ENCODE results near the gene MAGI2.

DNA sequence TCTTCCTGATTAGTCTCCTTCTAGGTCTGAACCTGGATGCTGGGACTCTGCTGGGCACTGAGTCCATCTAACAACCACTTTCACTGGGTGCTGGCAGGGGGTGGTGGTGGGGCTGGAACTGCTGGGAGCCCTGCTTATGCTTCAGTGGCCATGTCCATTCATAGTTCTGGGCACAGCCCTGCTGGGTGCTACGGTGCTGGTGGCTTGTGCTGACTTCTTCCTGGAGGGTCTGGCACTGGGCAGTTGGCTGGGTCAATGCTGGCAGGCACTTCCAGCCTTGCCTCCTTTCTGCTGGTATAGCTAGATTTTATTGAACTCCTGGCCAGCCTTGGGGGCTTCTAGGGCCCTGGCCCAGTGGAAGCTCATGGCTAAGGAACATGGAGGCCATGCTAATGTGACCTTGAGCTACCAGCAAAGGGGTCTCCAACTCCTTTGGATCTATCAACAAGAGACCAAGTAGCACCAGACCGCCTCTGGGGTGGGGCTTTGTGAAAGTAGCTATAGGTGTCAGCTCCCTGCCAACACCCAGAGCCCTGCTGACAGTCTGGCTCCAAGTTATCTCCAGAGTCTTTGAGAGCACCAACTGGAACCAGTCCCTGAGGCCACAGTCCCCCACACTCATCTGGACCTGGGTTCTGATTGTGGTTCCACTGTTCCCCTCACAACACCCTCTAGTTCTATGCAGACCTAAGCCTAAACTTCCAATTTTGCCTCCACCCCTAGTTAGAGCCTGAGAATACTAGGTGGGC lies 99.6 kb downstream of the MAGI2 start:
- TF ChIP-seq POLR2A (IDR thresholded peaks at IDR 0.05; ENCODE audit: insufficient read depth in 1 of 2, low read depth in 2 of 2, low read length in 2 of 2): no peak
- TF ChIP-seq, protein P1, sequence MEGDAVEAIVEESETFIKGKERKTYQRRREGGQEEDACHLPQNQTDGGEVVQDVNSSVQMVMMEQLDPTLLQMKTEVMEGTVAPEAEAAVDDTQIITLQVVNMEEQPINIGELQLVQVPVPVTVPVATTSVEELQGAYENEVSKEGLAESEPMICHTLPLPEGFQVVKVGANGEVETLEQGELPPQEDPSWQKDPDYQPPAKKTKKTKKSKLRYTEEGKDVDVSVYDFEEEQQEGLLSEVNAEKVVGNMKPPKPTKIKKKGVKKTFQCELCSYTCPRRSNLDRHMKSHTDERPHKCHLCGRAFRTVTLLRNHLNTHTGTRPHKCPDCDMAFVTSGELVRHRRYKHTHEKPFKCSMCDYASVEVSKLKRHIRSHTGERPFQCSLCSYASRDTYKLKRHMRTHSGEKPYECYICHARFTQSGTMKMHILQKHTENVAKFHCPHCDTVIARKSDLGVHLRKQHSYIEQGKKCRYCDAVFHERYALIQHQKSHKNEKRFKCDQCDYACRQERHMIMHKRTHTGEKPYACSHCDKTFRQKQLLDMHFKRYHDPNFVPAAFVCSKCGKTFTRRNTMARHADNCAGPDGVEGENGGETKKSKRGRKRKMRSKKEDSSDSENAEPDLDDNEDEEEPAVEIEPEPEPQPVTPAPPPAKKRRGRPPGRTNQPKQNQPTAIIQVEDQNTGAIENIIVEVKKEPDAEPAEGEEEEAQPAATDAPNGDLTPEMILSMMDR (CRISPR knock-in tag; IDR thresholded peaks at IDR 0.05): no peak
- no peak for TF ChIP-seq GTF2F1 (IDR thresholded peaks at IDR 0.05; ENCODE audit: low read length)
- no peak for TF ChIP-seq CBX2 (IDR thresholded peaks at IDR 0.05; ENCODE audit: low read depth, low read length)
- no peak for TF ChIP-seq CBX2 (CRISPR knock-in tag; IDR thresholded peaks at IDR 0.05; ENCODE audit: low read depth)
- TF ChIP-seq, protein P2, sequence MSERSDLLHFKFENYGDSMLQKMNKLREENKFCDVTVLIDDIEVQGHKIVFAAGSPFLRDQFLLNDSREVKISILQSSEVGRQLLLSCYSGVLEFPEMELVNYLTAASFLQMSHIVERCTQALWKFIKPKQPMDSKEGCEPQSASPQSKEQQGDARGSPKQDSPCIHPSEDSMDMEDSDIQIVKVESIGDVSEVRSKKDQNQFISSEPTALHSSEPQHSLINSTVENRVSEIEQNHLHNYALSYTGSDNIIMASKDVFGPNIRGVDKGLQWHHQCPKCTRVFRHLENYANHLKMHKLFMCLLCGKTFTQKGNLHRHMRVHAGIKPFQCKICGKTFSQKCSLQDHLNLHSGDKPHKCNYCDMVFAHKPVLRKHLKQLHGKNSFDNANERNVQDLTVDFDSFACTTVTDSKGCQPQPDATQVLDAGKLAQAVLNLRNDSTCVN (CRISPR knock-in tag; IDR thresholded peaks at IDR 0.05; ENCODE audit: borderline replicate concordance): no peak
- TF ChIP-seq, protein P3, sequence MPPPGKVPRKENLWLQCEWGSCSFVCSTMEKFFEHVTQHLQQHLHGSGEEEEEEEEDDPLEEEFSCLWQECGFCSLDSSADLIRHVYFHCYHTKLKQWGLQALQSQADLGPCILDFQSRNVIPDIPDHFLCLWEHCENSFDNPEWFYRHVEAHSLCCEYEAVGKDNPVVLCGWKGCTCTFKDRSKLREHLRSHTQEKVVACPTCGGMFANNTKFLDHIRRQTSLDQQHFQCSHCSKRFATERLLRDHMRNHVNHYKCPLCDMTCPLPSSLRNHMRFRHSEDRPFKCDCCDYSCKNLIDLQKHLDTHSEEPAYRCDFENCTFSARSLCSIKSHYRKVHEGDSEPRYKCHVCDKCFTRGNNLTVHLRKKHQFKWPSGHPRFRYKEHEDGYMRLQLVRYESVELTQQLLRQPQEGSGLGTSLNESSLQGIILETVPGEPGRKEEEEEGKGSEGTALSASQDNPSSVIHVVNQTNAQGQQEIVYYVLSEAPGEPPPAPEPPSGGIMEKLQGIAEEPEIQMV (CRISPR knock-in tag; IDR thresholded peaks at IDR 0.05; ENCODE audit: low read depth): no peak
- TF ChIP-seq SOX6 (IDR thresholded peaks at IDR 0.05): no peak
- no peak for TF ChIP-seq SOX6 (CRISPR knock-in tag; IDR thresholded peaks at IDR 0.05)
- TF ChIP-seq TAF1 (CRISPR knock-in tag; IDR thresholded peaks at IDR 0.05): no peak
- TF ChIP-seq MAFK (conservative IDR thresholded peaks at IDR 0.05 in 1 of 2, IDR thresholded peaks at IDR 0.05 in 1 of 2; ENCODE audit: low read length in 2 of 2): no peak
